Activated naive CD4-positive, alpha-beta T cell treated with anti-CD3 and anti-CD28 coated beads, Interleukin-2, amount 50 U/mL, for 24 hours (primary cell): ENCODE results near the gene CRELD1.
"Not testable (repeated sequence)": the region's sequence is repeated elsewhere in the genome, so short reads cannot be mapped to it uniquely, and the experiment has no call there.

Experiments used
- H3K27ac Mint-ChIP-seq: one replicate; pipeline ENCODE4 v1.8.0; 2021; ENCODE audit warnings: mild to moderate bottlenecking, mixed read lengths
- H3K27me3 Mint-ChIP-seq: one replicate; pipeline ENCODE4 v1.8.0; 2021; ENCODE audit warnings: mixed read lengths
- H3K36me3 Mint-ChIP-seq: one replicate; pipeline ENCODE4 v1.8.0; 2021; ENCODE audit warnings: mixed read lengths
- H3K4me1 Mint-ChIP-seq: one replicate; pipeline ENCODE4 v1.8.0; 2021; ENCODE audit warnings: mixed read lengths
- H3K4me3 Mint-ChIP-seq: one replicate; pipeline ENCODE4 v1.8.0; 2021; ENCODE audit warnings: mild to moderate bottlenecking, mixed read lengths
- H3K9me3 Mint-ChIP-seq: one replicate; pipeline ENCODE4 v1.8.0; 2021; ENCODE audit warnings: mixed read lengths

Gene CRELD1, protein sequence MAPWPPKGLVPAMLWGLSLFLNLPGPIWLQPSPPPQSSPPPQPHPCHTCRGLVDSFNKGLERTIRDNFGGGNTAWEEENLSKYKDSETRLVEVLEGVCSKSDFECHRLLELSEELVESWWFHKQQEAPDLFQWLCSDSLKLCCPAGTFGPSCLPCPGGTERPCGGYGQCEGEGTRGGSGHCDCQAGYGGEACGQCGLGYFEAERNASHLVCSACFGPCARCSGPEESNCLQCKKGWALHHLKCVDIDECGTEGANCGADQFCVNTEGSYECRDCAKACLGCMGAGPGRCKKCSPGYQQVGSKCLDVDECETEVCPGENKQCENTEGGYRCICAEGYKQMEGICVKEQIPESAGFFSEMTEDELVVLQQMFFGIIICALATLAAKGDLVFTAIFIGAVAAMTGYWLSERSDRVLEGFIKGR

GRCh38 chr3:9933561-9934234, at the start of gene CRELD1:
Gene CRELD1 (plus strand): TSS chr3:9933834. CDS start chr3:9934439, 605 bp downstream.
- H3K4me3 Mint-ChIP-seq: peak within 1 kb of the TSS; percentile 99
- no peaks in the 10 kb centered on the region for H3K9me3 Mint-ChIP-seq
- H3K4me1 Mint-ChIP-seq: peaks cover 38% of the 10 kb centered on the region
- no peaks in the 10 kb centered on the region for H3K27me3 Mint-ChIP-seq
- peaks cover 8% of the 10 kb centered on the region for H3K36me3 Mint-ChIP-seq
- H3K27ac Mint-ChIP-seq: peak within 1 kb of the TSS; percentile 99

- Mint-ChIP-seq H3K4me3 (no peak overlapping the region), H3K4me1 (peaks cover 7% of the 10 kb centered on the region), H3K9me3 (no peaks in the 10 kb centered on the region)
Measured at GRCh38 chr3:9884555-9885165, 49.0 kb upstream of the CRELD1 start.

GRCh38 chr3:9886328-9886727, 47.3 kb upstream of the CRELD1 start:
- H3K4me1 Mint-ChIP-seq: peaks cover 13% of the 10 kb centered on the region
- no peaks in the 10 kb centered on the region for H3K27me3 Mint-ChIP-seq
- H3K36me3 Mint-ChIP-seq: no peaks in the 10 kb centered on the region
- no peak overlapping the region for H3K27ac Mint-ChIP-seq
- H3K4me3 Mint-ChIP-seq: no peak overlapping the region
- H3K9me3 Mint-ChIP-seq: no peaks in the 10 kb centered on the region

More at GRCh38 chr3:9884555-9885165, 49.0 kb upstream of the CRELD1 start:
- no peaks in the 10 kb centered on the region for H3K36me3 Mint-ChIP-seq
- H3K27ac Mint-ChIP-seq: no peak overlapping the region
- H3K27me3 Mint-ChIP-seq: no peaks in the 10 kb centered on the region

- H3K4me1 Mint-ChIP-seq: peaks cover 20% of the 10 kb centered on the region
- H3K27ac Mint-ChIP-seq: no peak overlapping the region
Measured at GRCh38 chr3:9887480-9887879, 46.2 kb upstream of the CRELD1 start.

DNA sequence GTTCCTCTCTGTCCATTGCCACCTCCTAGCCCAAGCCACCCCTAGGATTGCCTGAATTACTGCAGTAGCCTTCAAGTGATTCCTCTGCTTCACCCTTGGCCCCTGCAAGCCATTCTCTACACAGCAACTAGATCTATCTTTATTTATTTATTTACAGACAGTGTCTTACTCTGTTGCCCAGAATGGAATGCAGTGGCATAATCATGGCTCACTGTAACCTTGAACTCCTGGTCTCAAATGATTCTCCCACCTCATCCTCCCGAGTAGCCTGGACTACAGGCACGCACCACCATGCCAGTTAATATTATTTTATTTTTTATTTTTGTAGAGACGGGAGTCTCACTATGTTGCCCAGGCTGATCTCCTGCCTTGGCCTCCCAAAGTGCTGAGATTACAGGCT, 45.1 kb upstream of the CRELD1 start:
- H3K4me3 Mint-ChIP-seq: no peak overlapping the region
- H3K27ac Mint-ChIP-seq: no peak overlapping the region
- peaks cover 14% of the 10 kb centered on the region for H3K36me3 Mint-ChIP-seq
- peaks cover 30% of the 10 kb centered on the region for H3K4me1 Mint-ChIP-seq
- no peaks in the 10 kb centered on the region for H3K27me3 Mint-ChIP-seq
- H3K9me3 Mint-ChIP-seq: no peaks in the 10 kb centered on the region

More at GRCh38 chr3:9887480-9887879, 46.2 kb upstream of the CRELD1 start:
- H3K4me3 Mint-ChIP-seq: no peak overlapping the region
- H3K36me3 Mint-ChIP-seq: peaks cover 6% of the 10 kb centered on the region
- H3K27me3 Mint-ChIP-seq: no peaks in the 10 kb centered on the region
- H3K9me3 Mint-ChIP-seq: no peaks in the 10 kb centered on the region

- Mint-ChIP-seq H3K4me1 (peaks cover 39% of the 10 kb centered on the region), H3K4me3 (peak overlapping the region; percentile 98), H3K36me3 (peaks cover 20% of the 10 kb centered on the region)
Measured at GRCh38 chr3:9889405-9889804, 44.2 kb upstream of the CRELD1 start.

DNA sequence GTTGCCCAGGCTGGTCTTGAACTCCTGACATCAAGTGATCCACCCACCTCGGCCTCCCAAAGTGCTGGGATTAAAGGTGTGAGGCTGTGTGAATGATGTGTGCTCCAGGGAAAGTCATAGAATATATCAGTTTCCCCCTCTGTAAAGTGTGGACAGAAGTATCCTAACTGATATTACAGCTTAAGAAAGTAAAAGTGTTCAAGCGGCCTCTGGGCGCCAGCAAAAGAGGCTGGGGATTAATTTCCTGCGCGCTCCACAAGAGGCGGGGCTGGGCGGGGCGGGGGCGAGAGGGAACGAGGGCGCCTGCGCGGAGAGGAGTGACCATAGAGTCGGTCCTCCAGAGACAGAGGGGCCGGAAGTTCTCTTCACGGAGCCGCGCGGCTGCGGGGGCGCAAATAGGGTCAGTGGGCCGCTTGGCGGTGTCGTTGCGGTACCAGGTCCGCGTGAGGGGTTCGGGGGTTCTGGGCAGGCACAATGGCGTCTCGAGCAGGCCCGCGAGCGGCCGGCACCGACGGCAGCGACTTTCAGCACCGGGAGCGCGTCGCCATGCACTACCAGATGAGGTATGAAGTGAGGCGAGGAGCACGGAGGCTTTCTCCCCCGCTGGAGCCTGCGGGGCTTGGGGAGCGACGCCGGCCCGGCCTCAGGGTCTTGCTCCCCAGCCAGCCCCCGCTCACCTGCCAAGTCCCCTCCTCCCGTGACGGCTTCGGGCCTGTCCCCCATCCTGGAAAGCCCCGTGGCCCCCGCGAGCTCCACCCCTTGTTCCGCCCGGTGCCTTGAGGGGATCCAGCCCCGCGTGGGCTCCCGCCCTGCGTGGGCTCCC, 43.2 kb upstream of the CRELD1 start, which contains the start of gene JAGN1:
JAGN1 (plus strand) TSS at position 362 of the 823 bp plus-strand sequence; CDS start at position 475, 113 bp downstream.
- Mint-ChIP-seq H3K27ac (peak within 1 kb of the TSS; percentile 99), H3K4me1 (peaks cover 48% of the 10 kb centered on the region), H3K27me3 (no peaks in the 10 kb centered on the region), H3K36me3 (peaks cover 24% of the 10 kb centered on the region), H3K9me3 (peaks cover 5% of the 10 kb centered on the region), H3K4me3 (peak within 1 kb of the TSS; percentile 98)

More at GRCh38 chr3:9889405-9889804, 44.2 kb upstream of the CRELD1 start:
- no peaks in the 10 kb centered on the region for H3K27me3 Mint-ChIP-seq
- H3K27ac Mint-ChIP-seq: peak overlapping the region; percentile 99
- H3K9me3 Mint-ChIP-seq: no peaks in the 10 kb centered on the region

- no peaks in the 10 kb centered on the region for H3K27me3 Mint-ChIP-seq
- H3K9me3 Mint-ChIP-seq: peaks cover 5% of the 10 kb centered on the region
- peaks cover 26% of the 10 kb centered on the region for H3K36me3 Mint-ChIP-seq
- H3K4me1 Mint-ChIP-seq: peaks cover 53% of the 10 kb centered on the region
- peak overlapping the region; percentile 98 for H3K4me3 Mint-ChIP-seq
- peak overlapping the region; percentile 99 for H3K27ac Mint-ChIP-seq
Measured at GRCh38 chr3:9891072-9891622, 42.5 kb upstream of the CRELD1 start.

DNA sequence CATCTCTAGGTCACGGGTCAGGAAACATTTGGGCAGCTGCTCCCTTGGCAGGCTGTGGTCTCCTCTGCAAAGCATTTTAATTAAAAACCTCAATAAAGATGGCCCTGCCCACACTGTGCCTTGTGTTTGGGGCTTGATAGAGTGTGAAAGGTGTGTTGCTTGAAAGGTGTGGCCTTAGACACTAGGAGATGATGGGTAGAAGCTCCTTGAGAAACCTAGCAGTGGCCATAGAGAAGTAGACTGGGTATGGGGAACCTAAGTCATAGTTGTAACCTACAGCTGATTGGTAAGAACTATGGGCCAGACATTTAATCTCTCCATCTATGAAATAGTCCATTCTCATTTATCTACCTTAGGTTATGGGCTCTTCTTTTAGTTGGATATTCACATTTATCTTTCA, 39.9 kb upstream of the CRELD1 start:
- Mint-ChIP-seq H3K4me1 (peaks cover 72% of the 10 kb centered on the region), H3K27ac (peak overlapping the region; percentile 79), H3K9me3 (peaks cover 5% of the 10 kb centered on the region), H3K4me3 (peak overlapping the region; percentile 67), H3K36me3 (peaks cover 27% of the 10 kb centered on the region), H3K27me3 (no peaks in the 10 kb centered on the region)

GRCh38 chr3:9895715-9896114, 37.9 kb upstream of the CRELD1 start:
- H3K36me3 Mint-ChIP-seq: peaks cover 27% of the 10 kb centered on the region
- H3K27me3 Mint-ChIP-seq, H3K4me3 Mint-ChIP-seq, H3K9me3 Mint-ChIP-seq: not testable (repeated sequence)
- peak overlapping the region; percentile 85 for H3K27ac Mint-ChIP-seq
- H3K4me1 Mint-ChIP-seq: peaks cover 66% of the 10 kb centered on the region

- H3K27ac Mint-ChIP-seq, H3K4me3 Mint-ChIP-seq, H3K27me3 Mint-ChIP-seq, H3K9me3 Mint-ChIP-seq: not testable (repeated sequence)
- Mint-ChIP-seq H3K4me1 (peaks cover 64% of the 10 kb centered on the region), H3K36me3 (peaks cover 25% of the 10 kb centered on the region)
Measured at GRCh38 chr3:9896755-9897407, 36.8 kb upstream of the CRELD1 start.

GRCh38 chr3:9897408-9898372, 35.9 kb upstream of the CRELD1 start:
- peaks cover 19% of the 10 kb centered on the region for H3K36me3 Mint-ChIP-seq
- H3K9me3 Mint-ChIP-seq: peaks cover 5% of the 10 kb centered on the region
- H3K27ac Mint-ChIP-seq: peak overlapping the region; percentile 80
- no peak overlapping the region for H3K4me3 Mint-ChIP-seq
- peaks cover 65% of the 10 kb centered on the region for H3K4me1 Mint-ChIP-seq
- H3K27me3 Mint-ChIP-seq: no peaks in the 10 kb centered on the region

DNA sequence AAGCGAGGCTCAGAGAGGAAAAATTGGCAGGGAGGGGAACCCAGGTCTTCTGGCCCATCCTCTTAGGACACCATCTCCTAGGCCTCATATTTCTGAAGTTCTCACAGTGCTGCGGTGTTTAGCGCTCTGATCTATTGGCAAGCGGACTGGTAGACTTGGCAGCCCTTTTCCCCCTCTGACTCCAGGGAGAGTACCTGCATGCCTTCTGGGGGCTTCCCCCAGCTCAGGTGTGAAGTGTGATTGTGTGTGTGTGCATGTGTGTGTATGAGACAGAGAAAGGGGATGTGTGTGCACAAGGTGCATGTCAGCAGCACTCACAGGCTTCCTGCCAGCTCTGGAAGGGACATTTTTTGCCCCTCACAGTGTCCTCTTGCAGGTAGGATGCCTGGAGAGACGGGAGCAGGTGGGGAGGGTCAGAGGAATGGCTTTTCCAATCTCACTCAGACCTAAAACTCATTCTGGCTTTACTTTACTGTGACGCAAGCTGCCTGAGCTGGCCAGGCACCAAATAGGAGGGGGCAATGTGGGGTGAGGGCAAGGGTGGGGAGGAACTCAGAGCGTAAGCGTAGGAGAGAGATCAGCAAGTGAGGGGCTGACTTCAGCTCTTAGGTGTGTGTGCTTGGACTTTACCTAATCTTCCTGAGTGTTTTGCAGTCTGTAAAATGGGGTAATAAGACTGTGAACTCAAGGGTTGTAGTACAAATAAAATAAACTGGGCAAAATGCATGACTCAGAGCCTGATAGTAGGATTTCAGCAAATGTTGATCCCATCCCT, 35.0 kb upstream of the CRELD1 start:
- Mint-ChIP-seq H3K9me3 (peaks cover 5% of the 10 kb centered on the region), H3K4me3 (no peak overlapping the region), H3K27ac (peak overlapping the region; percentile 80), H3K36me3 (peaks cover 12% of the 10 kb centered on the region), H3K4me1 (peaks cover 64% of the 10 kb centered on the region), H3K27me3 (no peaks in the 10 kb centered on the region)
